CD4-positive, alpha-beta T cell treated with Interleukin-4 for 1 hour (primary cell): Measurements from ENCODE around the gene PDSS2.
"Not testable (repeated sequence)": the region's sequence is repeated elsewhere in the genome, so short reads cannot be mapped to it uniquely, and the experiment has no call there.

Experiments
- DNase-seq, 2 donors: peaks; one replicate each; pipeline ENCODE4 v3.0.0-alpha.2; 2020 to 2022

The PDSS2 gene

DNA sequence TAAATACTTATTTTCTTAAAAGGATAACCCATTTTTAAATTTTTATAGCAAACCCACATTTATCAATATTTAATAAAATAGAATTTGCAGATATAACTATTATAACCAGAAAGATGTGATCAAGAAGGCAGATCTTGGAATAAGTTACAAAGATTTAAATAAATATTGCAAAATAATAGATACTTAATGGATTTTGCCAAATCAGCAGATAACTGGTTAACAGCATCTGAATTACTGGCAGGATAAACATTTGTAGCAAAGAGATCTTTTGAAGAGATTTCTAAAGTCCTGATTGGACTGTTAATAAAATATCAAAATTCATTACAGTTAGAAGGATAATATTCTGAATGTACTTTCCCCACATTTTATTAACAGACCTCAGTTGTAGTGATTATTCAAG lies 144.2 kb downstream of the PDSS2 start:
- no peak for DNase-seq

GRCh38 chr6:107314531-107314939 lies 144.8 kb downstream of the PDSS2 start:
- no peak for DNase-seq

DNA sequence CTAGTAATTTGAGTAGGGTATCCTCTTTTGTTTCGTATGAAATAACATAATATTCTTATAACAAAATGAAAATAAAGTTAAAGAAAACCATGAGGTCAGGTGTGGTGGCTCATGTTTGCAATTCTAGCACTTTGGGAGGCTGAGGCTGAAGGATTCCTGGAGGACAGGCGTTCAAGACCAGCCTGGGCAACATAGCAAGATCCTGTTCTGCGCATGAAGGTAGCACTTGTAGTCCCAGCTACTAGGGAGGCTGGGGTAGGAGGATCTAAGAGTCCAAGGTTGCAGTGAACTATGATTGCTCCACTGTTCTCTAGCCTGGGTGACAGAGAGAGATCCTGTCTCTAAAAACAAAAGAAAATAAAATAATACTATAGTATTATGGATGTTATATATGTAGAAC lies 145.6 kb downstream of the PDSS2 start:
- no peak for DNase-seq

GRCh38 chr6:107310362-107310761 lies 149.0 kb downstream of the PDSS2 start:
- no peak for DNase-seq

- no peak for DNase-seq
Measured at GRCh38 chr6:107308677-107309076, 150.7 kb downstream of the PDSS2 start.

DNA sequence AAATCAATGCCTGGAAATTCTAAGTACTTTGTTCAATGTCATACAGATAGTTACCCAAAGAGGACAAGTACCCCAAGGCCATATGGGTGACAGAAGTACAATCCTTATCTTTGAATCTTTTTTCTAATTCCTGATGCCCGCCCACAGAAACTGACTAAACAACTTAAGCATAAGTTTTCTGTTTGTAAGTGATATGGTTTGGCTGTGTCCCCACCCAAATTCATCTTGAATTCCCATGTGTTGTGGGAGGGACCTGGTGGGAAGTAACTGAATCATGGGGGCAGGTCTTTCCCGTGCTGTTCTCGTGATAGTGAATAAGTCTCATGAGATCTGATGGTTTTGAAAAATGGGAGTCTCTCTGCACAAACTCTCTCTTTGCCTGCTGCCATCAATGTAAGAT lies 153.4 kb downstream of the PDSS2 start:
- DNase-seq = not testable (repeated sequence)

- no peak for DNase-seq
Measured at GRCh38 chr6:107305391-107305790, 154.0 kb downstream of the PDSS2 start.

DNA sequence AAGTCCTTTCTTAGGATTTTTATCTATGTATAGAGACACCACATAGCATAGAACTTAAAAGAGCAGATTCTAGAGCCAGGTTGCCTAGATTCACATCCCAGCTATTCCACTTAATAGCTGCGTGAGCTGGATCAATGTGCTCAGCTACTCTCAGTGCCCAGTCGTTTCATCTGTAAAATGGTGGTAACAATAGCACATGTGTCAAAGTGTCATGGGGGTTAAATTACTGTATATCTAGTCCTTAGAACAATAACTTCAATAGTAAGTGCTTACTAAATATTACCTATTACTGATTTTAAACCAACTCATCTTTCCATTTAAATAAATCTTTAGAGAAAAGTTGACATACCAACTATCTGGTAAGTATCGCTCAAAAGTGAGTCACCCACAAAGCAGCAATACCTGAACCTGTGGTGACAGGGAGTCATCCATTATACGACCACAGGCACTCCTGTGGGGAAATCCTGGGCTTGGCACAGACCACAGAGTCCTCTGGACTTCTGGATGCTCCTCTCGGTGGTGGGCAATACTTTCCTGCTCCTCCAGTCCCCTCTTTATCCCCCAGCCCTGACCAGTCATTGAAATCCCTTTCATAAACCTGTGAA lies 154.8 kb downstream of the PDSS2 start:
- DNase-seq = no peak

- no peak for DNase-seq
Measured at GRCh38 chr6:107293350-107293749, 166.0 kb downstream of the PDSS2 start.

- no peak for DNase-seq
Measured at GRCh38 chr6:107292715-107293271, 166.6 kb downstream of the PDSS2 start.

GRCh38 chr6:107290491-107290890 lies 168.9 kb downstream of the PDSS2 start:
- DNase-seq = no peak

DNA sequence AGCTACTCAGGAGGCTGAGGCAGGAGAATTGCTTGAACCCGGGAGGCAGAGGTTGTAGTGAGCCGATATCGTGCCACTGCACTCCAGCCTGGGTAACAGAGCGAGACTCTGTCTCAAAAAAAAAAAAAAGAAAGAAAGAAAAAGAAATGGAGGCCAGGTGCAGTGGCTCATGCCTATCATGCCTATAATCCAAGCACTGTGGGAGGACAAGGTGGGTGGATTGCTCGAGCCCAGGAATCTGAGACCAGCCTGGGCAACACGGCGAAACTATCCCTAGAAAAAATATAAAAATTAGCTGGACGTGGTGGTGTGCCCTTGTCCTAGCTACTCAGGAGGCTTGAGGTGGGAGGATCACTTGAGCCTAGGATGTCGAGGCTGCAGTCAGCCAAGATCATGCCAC lies 170.1 kb downstream of the PDSS2 start:
- not testable (repeated sequence) for DNase-seq

DNA sequence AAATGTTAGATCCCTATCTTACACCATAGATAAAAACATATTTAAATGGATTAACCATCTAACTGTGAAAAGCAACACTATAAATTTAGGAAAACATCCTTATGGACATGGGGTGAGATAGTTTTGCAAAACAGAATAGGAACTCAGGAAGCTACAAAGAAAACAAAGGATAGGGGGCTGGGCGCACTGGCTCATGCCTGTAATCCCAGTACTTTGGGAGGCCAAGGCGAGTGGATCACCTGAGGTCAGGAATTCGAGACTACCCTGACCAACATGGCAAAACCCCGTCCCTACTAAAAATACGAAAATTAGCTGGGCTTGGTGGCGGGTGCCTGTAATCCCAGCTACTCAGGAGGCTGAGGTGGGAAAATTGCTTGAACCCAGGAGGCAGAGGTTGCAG lies 173.7 kb downstream of the PDSS2 start:
- not testable (repeated sequence) for DNase-seq

- no peak for DNase-seq
Measured at GRCh38 chr6:107284805-107285204, 174.6 kb downstream of the PDSS2 start.

DNA sequence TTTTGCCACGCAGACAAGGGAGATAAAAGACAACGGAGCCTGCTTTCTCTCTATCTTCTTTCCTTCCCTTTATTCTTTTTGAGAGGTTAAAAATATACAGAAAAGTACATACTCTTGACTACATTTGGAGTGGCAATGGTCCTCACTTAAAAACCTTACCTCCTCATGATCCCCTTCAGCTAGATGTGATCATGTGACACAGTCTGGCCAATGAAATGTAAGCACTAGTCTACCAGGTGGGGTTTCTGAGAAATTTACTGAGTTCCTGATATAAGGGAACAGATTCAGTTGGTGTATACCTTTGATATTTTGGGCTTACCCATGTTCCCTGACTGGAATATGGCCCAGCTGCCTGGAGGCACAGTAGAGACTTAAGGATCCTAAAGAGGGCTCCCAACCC lies 178.6 kb downstream of the PDSS2 start:
- DNase-seq = no peak

GRCh38 chr6:107280001-107280400 lies 179.4 kb downstream of the PDSS2 start:
- DNase-seq = not testable (repeated sequence)

- DNase-seq = no peak
Measured at GRCh38 chr6:107275330-107275865, 184.0 kb downstream of the PDSS2 start.

- no peak for DNase-seq
Measured at GRCh38 chr6:107274288-107274687, 185.1 kb downstream of the PDSS2 start.

GRCh38 chr6:107272246-107272645 lies 187.1 kb downstream of the PDSS2 start:
- DNase-seq = no peak

DNA sequence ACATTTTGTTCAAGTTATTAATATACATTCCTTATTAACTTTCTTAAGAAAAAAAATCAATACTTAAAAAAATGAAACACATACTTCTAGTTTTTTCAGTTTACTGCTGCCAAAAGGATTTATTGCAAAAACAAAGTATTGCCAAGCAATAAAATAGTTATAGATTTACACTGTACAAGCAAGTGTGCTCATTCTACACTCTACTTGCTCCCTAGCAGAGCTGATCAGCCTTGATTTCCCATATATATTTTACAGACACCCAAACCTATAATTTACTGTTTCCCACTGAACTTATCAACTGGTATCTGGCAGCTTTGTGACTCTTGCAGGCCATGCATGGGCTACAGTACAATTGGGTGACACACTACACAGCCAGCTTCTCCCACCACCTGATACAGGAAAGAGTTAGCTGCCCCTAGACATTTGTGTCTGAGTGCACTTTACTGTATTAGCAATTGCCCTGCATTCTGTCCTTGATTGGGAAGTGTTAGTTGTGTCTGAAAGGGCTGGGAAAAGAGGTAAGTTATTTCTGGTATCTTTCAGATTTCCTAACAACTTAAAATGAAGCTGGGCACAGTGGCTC lies 188.1 kb downstream of the PDSS2 start:
- no peak for DNase-seq

- DNase-seq = no peak
Measured at GRCh38 chr6:107267634-107268033, 191.7 kb downstream of the PDSS2 start.

- DNase-seq = no peak
Measured at GRCh38 chr6:107267006-107267405, 192.4 kb downstream of the PDSS2 start.

DNA sequence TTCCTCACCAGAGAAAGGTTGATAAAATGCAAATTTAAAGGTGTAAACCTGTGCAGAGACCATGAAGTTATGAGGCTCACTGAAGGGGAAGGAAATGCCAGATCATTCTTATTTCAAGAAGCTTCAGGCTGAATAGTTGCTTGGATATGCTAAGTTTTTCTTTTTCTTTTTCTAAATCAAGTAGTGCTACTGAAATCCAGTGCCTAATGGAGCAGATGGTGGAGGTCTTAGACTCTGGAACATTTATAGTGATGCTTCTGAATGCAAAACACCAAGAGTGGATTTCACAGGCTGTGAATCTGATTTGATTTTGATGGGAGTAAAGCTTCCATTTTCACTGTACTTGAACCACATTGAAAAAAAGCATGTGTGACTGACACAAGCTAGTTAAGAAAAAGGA lies 192.8 kb downstream of the PDSS2 start:
- no peak for DNase-seq

DNA sequence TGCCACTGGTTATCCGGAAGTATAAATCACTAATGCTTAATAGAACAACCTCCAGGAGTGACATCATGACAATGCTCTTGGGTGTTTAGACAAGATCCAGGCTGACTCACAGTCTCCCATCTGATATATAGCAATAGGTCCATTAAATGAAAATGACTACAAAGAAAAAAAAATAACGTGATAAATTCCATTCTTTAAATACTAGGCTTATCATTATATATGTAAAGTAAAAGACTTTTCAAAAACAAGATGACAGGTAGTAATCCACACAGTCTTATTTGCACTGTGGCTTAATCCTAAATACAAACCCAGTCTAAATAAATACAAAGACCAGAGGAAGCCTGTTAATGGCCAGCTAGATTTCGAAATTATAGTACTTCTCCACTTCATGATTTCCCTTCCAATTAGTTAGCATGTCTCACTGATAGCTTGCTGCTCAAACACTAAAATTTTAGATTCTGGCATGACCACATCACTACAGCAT lies 195.0 kb downstream of the PDSS2 start:
- no peak for DNase-seq
